Lower lobe of right lung (tissue), 2 donors: ENCODE data around the gene THAP4. TPM values are rescaled to one million over a fixed set of nuclear protein-coding genes. Genes with fewer than 3 reads are reported as not detected.

Experiments
- ATAC-seq, 2 donors: fragments of 200-7000 bp; cut with Tn5 transposase; one replicate each; pipeline ENCODE4 v1.9.1; 2020 to 2022; ENCODE audit warnings: mild to moderate bottlenecking in 2 of 2, moderate library complexity in 2 of 2
- DNase-seq: peaks from one replicate; pipeline ENCODE4 v3.0.0-alpha.2; 2020
- H3K27ac ChIP-seq: fragments of 200-600 bp; one replicate; pipeline ENCODE4 v1.8.0; 2022
- H3K27me3 ChIP-seq: fragments of 200-600 bp; one replicate; pipeline ENCODE4 v1.8.0; 2022; ENCODE audit warnings: low read depth
- H3K36me3 ChIP-seq: fragments of 200-600 bp; one replicate; pipeline ENCODE4 v1.8.0; 2022; ENCODE audit warnings: mild to moderate bottlenecking
- H3K4me1 ChIP-seq: fragments of 200-600 bp; one replicate; pipeline ENCODE4 v1.8.0; 2022
- H3K4me3 ChIP-seq: fragments of 200-600 bp; one replicate; pipeline ENCODE4 v1.8.0; 2022; ENCODE audit warnings: mild to moderate bottlenecking
- H3K9me3 ChIP-seq: fragments of 200-600 bp; one replicate; pipeline ENCODE4 v1.8.0; 2022
- CTCF ChIP-seq: fragments of 200-600 bp; IDR thresholded peaks from one replicate; pipeline ENCODE4 v1.8.0; 2022; ENCODE audit warnings: antibody characterized with exemption, mild to moderate bottlenecking
- intact Hi-C: fragments of 100-400 bp; cut with DNase I; formaldehyde crosslinking; loops from one replicate; pipeline ENCODE4 v1.11.0; 2022
- total RNA-seq: library from RNA; stranded (reverse); fragmentation: NEBNext Ultra II Directional; extraction: Animal tissue kit (Norgen Biotek cat#: 25700); gene quantifications from one replicate; pipeline ENCODE4 v1.2.1, GENCODE V29; 2021
- donor health status: DM: no; HTN: yes; CAD: no; lungs with severe emphysema.

The THAP4 gene
- total RNA-seq, 1 donor from 2014 or later: 39.8 TPM

- Histone ChIP-seq H3K9me3 (peaks cover 23% of the 10 kb centered on the region), H3K4me3 (no peak overlapping the region), H3K36me3 (peaks cover 36% of the 10 kb centered on the region), H3K27me3 (no peaks in the 10 kb centered on the region), H3K4me1 (no peaks in the 10 kb centered on the region), H3K27ac (no peak overlapping the region)
- no peak for TF ChIP-seq CTCF
- no peak for ATAC-seq
- DNase-seq: peak; percentile 36
- intact Hi-C loops: no loop called here
These were observed 52.5 kb downstream of the THAP4 start for GRCh38 chr2:241584436-241584835.

GRCh38 chr2:241582806-241583205, 54.2 kb downstream of the THAP4 start:
- no peaks in the 10 kb centered on the region for H3K27me3 ChIP-seq
- intact Hi-C loops: no loop called here
- ATAC-seq (no peak), DNase-seq (peak; percentile 10)
- no peak for TF ChIP-seq CTCF
- H3K4me3 ChIP-seq: no peak overlapping the region
- no peak overlapping the region for H3K27ac ChIP-seq
- H3K9me3 ChIP-seq: peaks cover 23% of the 10 kb centered on the region
- peaks cover 1% of the 10 kb centered on the region for H3K4me1 ChIP-seq
- peaks cover 36% of the 10 kb centered on the region for H3K36me3 ChIP-seq

- H3K27ac ChIP-seq: no peak overlapping the region
- H3K36me3 ChIP-seq: peaks cover 36% of the 10 kb centered on the region
- no peak for TF ChIP-seq CTCF
- H3K4me1 ChIP-seq: peaks cover 4% of the 10 kb centered on the region
- no peaks in the 10 kb centered on the region for H3K27me3 ChIP-seq
- ATAC-seq: no peak
- intact Hi-C loops: no loop called here
- DNase-seq: peak; percentile 10
- no peak overlapping the region for H3K4me3 ChIP-seq
- peaks cover 19% of the 10 kb centered on the region for H3K9me3 ChIP-seq
These were observed 54.6 kb downstream of the THAP4 start for GRCh38 chr2:241582328-241582727.

- DNase-seq (no peak), ATAC-seq (no peak)
- intact Hi-C loops: no loop called here
- Histone ChIP-seq H3K4me3 (no peak overlapping the region), H3K36me3 (peaks cover 25% of the 10 kb centered on the region), H3K9me3 (no peaks in the 10 kb centered on the region), H3K27ac (no peak overlapping the region), H3K27me3 (no peaks in the 10 kb centered on the region), H3K4me1 (peaks cover 4% of the 10 kb centered on the region)
- TF ChIP-seq CTCF: no peak
These were observed 57.7 kb downstream of the THAP4 start for GRCh38 chr2:241579281-241579680.

- Histone ChIP-seq H3K27ac (no peak overlapping the region), H3K36me3 (peaks cover 21% of the 10 kb centered on the region), H3K9me3 (no peaks in the 10 kb centered on the region), H3K4me3 (no peak overlapping the region), H3K27me3 (no peaks in the 10 kb centered on the region), H3K4me1 (peaks cover 4% of the 10 kb centered on the region)
- intact Hi-C loops: no loop called here
- peak; percentile 25 for DNase-seq
- TF ChIP-seq CTCF: no peak
- ATAC-seq: no peak
These were observed 59.4 kb downstream of the THAP4 start for GRCh38 chr2:241577413-241578122.
